ENCODE data around the gene ARHGAP29.
A peak's percentile ranks its signal among the peaks of the same experiment; 100 is the strongest.

The ARHGAP29 gene

DNA sequence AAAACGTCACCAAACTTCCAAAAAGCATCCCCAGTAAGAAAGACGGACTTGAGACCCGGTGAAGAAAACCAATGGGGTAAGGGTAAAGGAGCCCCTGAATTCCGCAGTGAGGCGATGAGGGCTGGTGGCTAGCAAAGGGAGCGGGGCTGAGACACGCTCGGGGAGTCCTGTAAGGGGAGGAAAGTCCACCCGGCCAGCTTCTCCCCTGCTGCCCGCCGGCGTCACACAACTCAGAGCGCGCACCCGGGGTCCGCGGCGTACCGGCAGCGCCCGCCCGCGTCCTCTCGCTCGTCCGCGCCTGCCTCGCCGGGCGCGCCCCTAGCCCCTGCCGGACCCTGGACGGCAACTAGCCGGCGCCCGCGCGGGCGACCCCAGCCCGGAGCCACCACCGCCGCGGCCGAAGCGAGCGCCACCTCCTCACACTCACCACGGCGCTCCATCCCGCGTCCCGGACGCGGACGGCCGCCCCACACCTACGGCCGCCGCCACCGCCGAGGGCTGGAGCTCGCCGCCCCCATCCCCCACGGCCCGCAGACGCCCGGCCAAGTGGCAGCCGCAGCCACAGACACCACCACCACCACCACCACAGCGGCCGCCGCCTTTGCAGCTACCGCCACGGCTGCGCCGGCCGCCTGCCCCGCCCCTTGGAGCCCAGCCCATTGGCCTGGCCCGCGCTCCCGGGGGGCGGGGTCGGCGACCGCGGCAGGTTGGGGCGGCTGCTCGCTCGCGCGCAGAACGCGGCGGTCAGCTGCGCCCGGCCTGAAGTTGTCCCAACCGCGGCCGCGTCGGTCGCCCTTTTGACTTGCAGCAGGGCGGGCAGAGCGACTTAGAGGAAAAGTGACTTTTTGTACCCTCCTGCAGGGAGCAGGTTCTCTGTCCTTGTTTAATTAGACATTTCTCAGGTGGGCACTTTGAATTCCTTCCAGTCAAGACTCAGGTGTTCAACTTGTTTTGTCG lies 10.0 kb upstream of the ARHGAP29 start (continued):
- TF ChIP-seq, protein P1, sequence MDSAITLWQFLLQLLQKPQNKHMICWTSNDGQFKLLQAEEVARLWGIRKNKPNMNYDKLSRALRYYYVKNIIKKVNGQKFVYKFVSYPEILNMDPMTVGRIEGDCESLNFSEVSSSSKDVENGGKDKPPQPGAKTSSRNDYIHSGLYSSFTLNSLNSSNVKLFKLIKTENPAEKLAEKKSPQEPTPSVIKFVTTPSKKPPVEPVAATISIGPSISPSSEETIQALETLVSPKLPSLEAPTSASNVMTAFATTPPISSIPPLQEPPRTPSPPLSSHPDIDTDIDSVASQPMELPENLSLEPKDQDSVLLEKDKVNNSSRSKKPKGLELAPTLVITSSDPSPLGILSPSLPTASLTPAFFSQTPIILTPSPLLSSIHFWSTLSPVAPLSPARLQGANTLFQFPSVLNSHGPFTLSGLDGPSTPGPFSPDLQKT (IDR thresholded peaks at IDR 0.05; ENCODE audit: borderline replicate concordance, low read depth, low read length): no peak
- no peak for TF ChIP-seq ZNF10 (tag by site-specific recombination; IDR thresholded peaks at IDR 0.05)
- peak; percentile 73 for TF ChIP-seq ZFHX2 (tag by site-specific recombination; conservative IDR thresholded peaks at IDR 0.05)
- TF ChIP-seq, protein P2, sequence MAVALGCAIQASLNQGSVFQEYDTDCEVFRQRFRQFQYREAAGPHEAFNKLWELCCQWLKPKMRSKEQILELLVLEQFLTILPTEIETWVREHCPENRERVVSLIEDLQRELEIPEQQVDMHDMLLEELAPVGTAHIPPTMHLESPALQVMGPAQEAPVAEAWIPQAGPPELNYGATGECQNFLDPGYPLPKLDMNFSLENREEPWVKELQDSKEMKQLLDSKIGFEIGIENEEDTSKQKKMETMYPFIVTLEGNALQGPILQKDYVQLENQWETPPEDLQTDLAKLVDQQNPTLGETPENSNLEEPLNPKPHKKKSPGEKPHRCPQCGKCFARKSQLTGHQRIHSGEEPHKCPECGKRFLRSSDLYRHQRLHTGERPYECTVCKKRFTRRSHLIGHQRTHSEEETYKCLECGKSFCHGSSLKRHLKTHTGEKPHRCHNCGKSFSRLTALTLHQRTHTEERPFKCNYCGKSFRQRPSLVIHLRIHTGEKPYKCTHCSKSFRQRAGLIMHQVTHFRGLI (tag by site-specific recombination; IDR thresholded peaks at IDR 0.05): 0 out of 2 replicates have a peak, but pooled peaks have one; percentile 40
- TF ChIP-seq KLF9 (tag by site-specific recombination; IDR thresholded peaks at IDR 0.05; ENCODE audit: low read depth): peak; percentile 51
- TF ChIP-seq ZNF837 (tag by site-specific recombination; IDR thresholded peaks at IDR 0.05): no peak
- TF ChIP-seq, protein P3, sequence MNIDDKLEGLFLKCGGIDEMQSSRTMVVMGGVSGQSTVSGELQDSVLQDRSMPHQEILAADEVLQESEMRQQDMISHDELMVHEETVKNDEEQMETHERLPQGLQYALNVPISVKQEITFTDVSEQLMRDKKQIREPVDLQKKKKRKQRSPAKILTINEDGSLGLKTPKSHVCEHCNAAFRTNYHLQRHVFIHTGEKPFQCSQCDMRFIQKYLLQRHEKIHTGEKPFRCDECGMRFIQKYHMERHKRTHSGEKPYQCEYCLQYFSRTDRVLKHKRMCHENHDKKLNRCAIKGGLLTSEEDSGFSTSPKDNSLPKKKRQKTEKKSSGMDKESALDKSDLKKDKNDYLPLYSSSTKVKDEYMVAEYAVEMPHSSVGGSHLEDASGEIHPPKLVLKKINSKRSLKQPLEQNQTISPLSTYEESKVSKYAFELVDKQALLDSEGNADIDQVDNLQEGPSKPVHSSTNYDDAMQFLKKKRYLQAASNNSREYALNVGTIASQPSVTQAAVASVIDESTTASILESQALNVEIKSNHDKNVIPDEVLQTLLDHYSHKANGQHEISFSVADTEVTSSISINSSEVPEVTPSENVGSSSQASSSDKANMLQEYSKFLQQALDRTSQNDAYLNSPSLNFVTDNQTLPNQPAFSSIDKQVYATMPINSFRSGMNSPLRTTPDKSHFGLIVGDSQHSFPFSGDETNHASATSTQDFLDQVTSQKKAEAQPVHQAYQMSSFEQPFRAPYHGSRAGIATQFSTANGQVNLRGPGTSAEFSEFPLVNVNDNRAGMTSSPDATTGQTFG (tag by site-specific recombination; IDR thresholded peaks at IDR 0.05; ENCODE audit: borderline replicate concordance): no peak
- TF ChIP-seq OSR2 (tag by site-specific recombination; IDR thresholded peaks at IDR 0.05): peak; percentile 57
- TF ChIP-seq, protein P4, sequence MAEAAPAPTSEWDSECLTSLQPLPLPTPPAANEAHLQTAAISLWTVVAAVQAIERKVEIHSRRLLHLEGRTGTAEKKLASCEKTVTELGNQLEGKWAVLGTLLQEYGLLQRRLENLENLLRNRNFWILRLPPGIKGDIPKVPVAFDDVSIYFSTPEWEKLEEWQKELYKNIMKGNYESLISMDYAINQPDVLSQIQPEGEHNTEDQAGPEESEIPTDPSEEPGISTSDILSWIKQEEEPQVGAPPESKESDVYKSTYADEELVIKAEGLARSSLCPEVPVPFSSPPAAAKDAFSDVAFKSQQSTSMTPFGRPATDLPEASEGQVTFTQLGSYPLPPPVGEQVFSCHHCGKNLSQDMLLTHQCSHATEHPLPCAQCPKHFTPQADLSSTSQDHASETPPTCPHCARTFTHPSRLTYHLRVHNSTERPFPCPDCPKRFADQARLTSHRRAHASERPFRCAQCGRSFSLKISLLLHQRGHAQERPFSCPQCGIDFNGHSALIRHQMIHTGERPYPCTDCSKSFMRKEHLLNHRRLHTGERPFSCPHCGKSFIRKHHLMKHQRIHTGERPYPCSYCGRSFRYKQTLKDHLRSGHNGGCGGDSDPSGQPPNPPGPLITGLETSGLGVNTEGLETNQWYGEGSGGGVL (tag by site-specific recombination; IDR thresholded peaks at IDR 0.05): peak; percentile 27; the same call in 1 of the 2 replicates
- TF ChIP-seq ZFP41 (tag by site-specific recombination; IDR thresholded peaks at IDR 0.05; ENCODE audit: borderline replicate concordance): no peak
- TF ChIP-seq KLF10 (tag by site-specific recombination; IDR thresholded peaks at IDR 0.05): peak; percentile 40; the same call in 1 of the 2 replicates

DNA sequence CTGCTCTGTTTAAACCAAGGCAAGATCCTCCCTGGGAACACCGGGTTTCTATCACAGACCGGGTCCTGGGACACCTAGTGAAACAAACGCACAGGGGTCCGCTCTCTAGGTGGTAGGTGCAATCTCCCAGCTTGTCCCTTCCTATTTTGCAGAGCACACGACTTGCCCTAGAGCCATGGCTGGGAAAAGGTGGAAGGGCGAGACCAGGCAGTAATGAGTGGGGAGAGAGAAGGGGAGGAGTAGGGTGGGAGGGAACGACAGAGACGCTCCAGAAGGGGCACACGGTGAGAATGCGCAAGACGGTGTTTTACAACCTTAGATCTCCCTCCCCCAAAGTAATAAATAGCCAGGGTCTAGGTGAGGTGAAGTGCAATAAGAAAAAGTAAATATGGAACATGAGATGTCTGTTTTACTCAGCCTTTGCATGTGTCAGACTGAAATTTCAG lies 9.3 kb upstream of the ARHGAP29 start:
- CTCF ChIA-PET: interaction anchor here (2.1 to 5.2 kb wide), 3 partner anchors 89 to 184 kb away, joined by 9 to 35 read pairs (median 22); no protein-coding TSS in a partner anchor
- Histone ChIP-seq H3K27ac (ENCODE audit: extremely low read depth, low read depth, low read length) (no peak overlapping the region), H3K9me3 (ENCODE audit: control insufficient read depth, insufficient read depth, low read depth, low read length) (no peaks in the 10 kb centered on the region), H3K4me3 (ENCODE audit: low read depth, low read length) (peak overlapping the region; percentile 76), H3K4me1 (ENCODE audit: control insufficient read depth, insufficient read depth, low read length) (no peaks in the 10 kb centered on the region), H3K36me3 (ENCODE audit: control insufficient read depth in 2 of 2, insufficient read depth in 1 of 2, low read length in 2 of 2) (no peaks in the 10 kb centered on the region)
- POLR2A ChIA-PET: interaction anchor here (1.5 to 3.2 kb wide), 2 partner anchors 10 to 186 kb away, joined by 3 to 32 read pairs; partner anchors contain the start of gene ARHGAP29
- no peak for TF ChIP-seq IKZF3 (tag by site-specific recombination; IDR thresholded peaks at IDR 0.05)
- TF ChIP-seq ZBTB48 (tag by site-specific recombination; IDR thresholded peaks at IDR 0.05): peak; percentile 15; the same call in 1 of the 2 replicates
- TF ChIP-seq GLIS2 (tag by site-specific recombination; IDR thresholded peaks at IDR 0.05): 0 out of 2 replicates have a peak, but pooled peaks have one; percentile 46
- peak; percentile 37; the same call in 1 of the 2 replicates for TF ChIP-seq ZIC2 (tag by site-specific recombination; IDR thresholded peaks at IDR 0.05)
- TF ChIP-seq, protein P5, sequence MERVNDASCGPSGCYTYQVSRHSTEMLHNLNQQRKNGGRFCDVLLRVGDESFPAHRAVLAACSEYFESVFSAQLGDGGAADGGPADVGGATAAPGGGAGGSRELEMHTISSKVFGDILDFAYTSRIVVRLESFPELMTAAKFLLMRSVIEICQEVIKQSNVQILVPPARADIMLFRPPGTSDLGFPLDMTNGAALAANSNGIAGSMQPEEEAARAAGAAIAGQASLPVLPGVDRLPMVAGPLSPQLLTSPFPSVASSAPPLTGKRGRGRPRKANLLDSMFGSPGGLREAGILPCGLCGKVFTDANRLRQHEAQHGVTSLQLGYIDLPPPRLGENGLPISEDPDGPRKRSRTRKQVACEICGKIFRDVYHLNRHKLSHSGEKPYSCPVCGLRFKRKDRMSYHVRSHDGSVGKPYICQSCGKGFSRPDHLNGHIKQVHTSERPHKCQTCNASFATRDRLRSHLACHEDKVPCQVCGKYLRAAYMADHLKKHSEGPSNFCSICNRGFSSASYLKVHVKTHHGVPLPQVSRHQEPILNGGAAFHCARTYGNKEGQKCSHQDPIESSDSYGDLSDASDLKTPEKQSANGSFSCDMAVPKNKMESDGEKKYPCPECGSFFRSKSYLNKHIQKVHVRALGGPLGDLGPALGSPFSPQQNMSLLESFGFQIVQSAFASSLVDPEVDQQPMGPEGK (tag by site-specific recombination; IDR thresholded peaks at IDR 0.05): 0 out of 2 replicates have a peak, but pooled peaks have one; percentile 36
- TF ChIP-seq ZNF366 (tag by site-specific recombination; conservative IDR thresholded peaks at IDR 0.05): peak; percentile 54
- TF ChIP-seq ZFHX2 (tag by site-specific recombination; conservative IDR thresholded peaks at IDR 0.05): peak; percentile 46; the same call in 1 of the 2 replicates
- TF ChIP-seq ZNF600 (tag by site-specific recombination; IDR thresholded peaks at IDR 0.05): peak; percentile 64; the same call in 1 of the 2 replicates
- TF ChIP-seq ZBTB17 (tag by site-specific recombination; IDR thresholded peaks at IDR 0.05): peak; percentile 31; the same call in 1 of the 2 replicates
- TF ChIP-seq, protein P6, sequence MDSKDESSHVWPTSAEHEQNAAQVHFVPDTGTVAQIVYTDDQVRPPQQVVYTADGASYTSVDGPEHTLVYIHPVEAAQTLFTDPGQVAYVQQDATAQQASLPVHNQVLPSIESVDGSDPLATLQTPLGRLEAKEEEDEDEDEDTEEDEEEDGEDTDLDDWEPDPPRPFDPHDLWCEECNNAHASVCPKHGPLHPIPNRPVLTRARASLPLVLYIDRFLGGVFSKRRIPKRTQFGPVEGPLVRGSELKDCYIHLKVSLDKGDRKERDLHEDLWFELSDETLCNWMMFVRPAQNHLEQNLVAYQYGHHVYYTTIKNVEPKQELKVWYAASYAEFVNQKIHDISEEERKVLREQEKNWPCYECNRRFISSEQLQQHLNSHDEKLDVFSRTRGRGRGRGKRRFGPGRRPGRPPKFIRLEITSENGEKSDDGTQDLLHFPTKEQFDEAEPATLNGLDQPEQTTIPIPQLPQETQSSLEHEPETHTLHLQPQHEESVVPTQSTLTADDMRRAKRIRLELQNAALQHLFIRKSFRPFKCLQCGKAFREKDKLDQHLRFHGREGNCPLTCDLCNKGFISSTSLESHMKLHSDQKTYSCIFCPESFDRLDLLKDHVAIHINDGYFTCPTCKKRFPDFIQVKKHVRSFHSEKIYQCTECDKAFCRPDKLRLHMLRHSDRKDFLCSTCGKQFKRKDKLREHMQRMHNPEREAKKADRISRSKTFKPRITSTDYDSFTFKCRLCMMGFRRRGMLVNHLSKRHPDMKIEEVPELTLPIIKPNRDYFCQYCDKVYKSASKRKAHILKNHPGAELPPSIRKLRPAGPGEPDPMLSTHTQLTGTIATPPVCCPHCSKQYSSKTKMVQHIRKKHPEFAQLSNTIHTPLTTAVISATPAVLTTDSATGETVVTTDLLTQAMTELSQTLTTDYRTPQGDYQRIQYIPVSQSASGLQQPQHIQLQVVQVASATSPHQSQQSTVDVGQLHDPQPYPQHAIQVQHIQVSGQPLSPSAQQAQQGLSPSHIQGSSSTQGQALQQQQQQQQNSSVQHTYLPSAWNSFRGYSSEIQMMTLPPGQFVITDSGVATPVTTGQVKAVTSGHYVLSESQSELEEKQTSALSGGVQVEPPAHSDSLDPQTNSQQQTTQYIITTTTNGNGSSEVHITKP (tag by site-specific recombination; IDR thresholded peaks at IDR 0.05): peak; percentile 87
- no peak for TF ChIP-seq ZNF146 (tag by site-specific recombination; IDR thresholded peaks at IDR 0.05)

Measured in HEK293 (cell line).